Mesendoderm (in vitro differentiated cells): ENCODE data around the gene PKD1.
"Not testable (repeated sequence)": the region's sequence is repeated elsewhere in the genome, so short reads cannot be mapped to it uniquely, and the experiment has no call there.

Source experiments
- DNase-seq: peaks from one replicate; pipeline ENCODE4 v3.0.0; 2013
- H2AK5ac ChIP-seq: 2 replicates; pipeline ENCODE4 v1.6.1; 2013; ENCODE audit warnings: low read length, inconsistent platforms
- H2BK120ac ChIP-seq: 2 replicates; pipeline ENCODE4 v1.6.1; 2013; ENCODE audit warnings: low read depth, mild to moderate bottlenecking, low read length, moderate library complexity, mixed read lengths
- H2BK15ac ChIP-seq: replicated peaks from 2 replicates; pipeline ENCODE4 v1.6.1; 2013; ENCODE audit warnings: low read depth, mild to moderate bottlenecking, moderate library complexity
- H2BK5ac ChIP-seq: 2 replicates; pipeline ENCODE4 v1.6.1; 2013; ENCODE audit warnings: low read length, inconsistent platforms
- H3K18ac ChIP-seq: 2 replicates; pipeline ENCODE4 v1.6.1; 2013; ENCODE audit warnings: mild to moderate bottlenecking, low read length, mixed read lengths
- H3K23ac ChIP-seq: one replicate; pipeline ENCODE4 v1.6.1; 2013; ENCODE audit warnings: low read length
- H3K27ac ChIP-seq: 2 replicates; pipeline ENCODE4 v1.5.1; 2013; ENCODE audit warnings: low read depth, mild to moderate bottlenecking, inconsistent platforms, low read length, moderate library complexity
- H3K27me3 ChIP-seq: 2 replicates; pipeline ENCODE4 v1.6.1; 2013; ENCODE audit warnings: low read length, control low read depth, mild to moderate bottlenecking, inconsistent platforms; ENCODE audit not compliant: insufficient read depth, poor library complexity
- H3K36me3 ChIP-seq: 2 replicates; pipeline ENCODE4 v1.6.1; 2013; ENCODE audit warnings: low read length, inconsistent platforms; ENCODE audit not compliant: control insufficient read depth, insufficient read depth
- H3K4ac ChIP-seq: one replicate; pipeline ENCODE4 v1.6.1; 2013; ENCODE audit warnings: low read depth, mild to moderate bottlenecking, low read length, moderate library complexity
- H3K4me1 ChIP-seq: 2 replicates; pipeline ENCODE4 v1.6.1; 2013; ENCODE audit warnings: low read depth, low read length, inconsistent platforms; ENCODE audit not compliant: control insufficient read depth
- H3K4me2 ChIP-seq: 2 replicates; pipeline ENCODE4 v1.6.1; 2013; ENCODE audit warnings: low read length
- H3K4me3 ChIP-seq: 2 replicates; pipeline ENCODE4 v1.5.1; 2013; ENCODE audit warnings: mild to moderate bottlenecking, low read length
- H3K56ac ChIP-seq: one replicate; pipeline ENCODE4 v1.6.1; 2013; ENCODE audit warnings: low read length
- H3K79me1 ChIP-seq: 2 replicates; pipeline ENCODE4 v1.6.1; 2013; ENCODE audit warnings: low read length, inconsistent platforms
- H3K79me2 ChIP-seq: 2 replicates; pipeline ENCODE4 v1.6.1; 2013; ENCODE audit warnings: mild to moderate bottlenecking, low read length; ENCODE audit not compliant: control insufficient read depth, insufficient read depth
- H3K9ac ChIP-seq: 2 replicates; pipeline ENCODE4 v1.6.1; 2013; ENCODE audit warnings: low read length, inconsistent platforms
- H4K5ac ChIP-seq: one replicate; pipeline ENCODE4 v1.6.1; 2013; ENCODE audit warnings: low read length
- H4K8ac ChIP-seq: one replicate; pipeline ENCODE4 v1.6.1; 2013; ENCODE audit warnings: low read depth, mild to moderate bottlenecking, control low read depth, low read length, moderate library complexity
- WGBS: extraction: QIAGEN DNeasy Blood & Tissue Kit; methylation state at CpG from one replicate; pipeline ENCODE4 v1.1.7; 2013; ENCODE audit warnings: low lambda C conversion rate, missing lambda C conversion rate; ENCODE audit not compliant: insufficient coverage; ENCODE audit errors: extremely low coverage; 5-methylcytosine and 5-hydroxymethylcytosine counted together

PKD1 gene

GRCh38 chr16:2114225-2114624 lies 21.5 kb downstream of the PKD1 start:
- H3K4me2 ChIP-seq, H3K9ac ChIP-seq: not testable (repeated sequence)
- no CpG with 5 or more reads among the region's 26 CpGs for WGBS

GRCh38 chr16:2112539-2113106 lies 23.1 kb downstream of the PKD1 start:
- H3K4me2 ChIP-seq, H3K79me2 ChIP-seq, DNase-seq, H3K4me1 ChIP-seq, H3K4me3 ChIP-seq, H4K8ac ChIP-seq, H3K4ac ChIP-seq, H3K56ac ChIP-seq, H3K36me3 ChIP-seq, H3K27me3 ChIP-seq, H3K18ac ChIP-seq, H3K9ac ChIP-seq, H3K23ac ChIP-seq, H3K27ac ChIP-seq, H2BK5ac ChIP-seq, H2AK5ac ChIP-seq, H2BK120ac ChIP-seq, H3K79me1 ChIP-seq, H4K5ac ChIP-seq, H2BK15ac ChIP-seq: not testable (repeated sequence)
- no CpG with 5 or more reads among the region's 30 CpGs for WGBS

More at GRCh38 chr16:2114225-2114624, 21.5 kb downstream of the PKD1 start:
- not testable (repeated sequence) for H4K8ac ChIP-seq, H4K5ac ChIP-seq, H3K79me1 ChIP-seq, H3K56ac ChIP-seq, H3K4ac ChIP-seq, H3K18ac ChIP-seq, H3K4me3 ChIP-seq, H3K23ac ChIP-seq, H2BK5ac ChIP-seq, H3K27ac ChIP-seq, DNase-seq, H2BK15ac ChIP-seq, H3K36me3 ChIP-seq, H3K27me3 ChIP-seq, H2BK120ac ChIP-seq, H3K4me1 ChIP-seq, H2AK5ac ChIP-seq, H3K79me2 ChIP-seq

GRCh38 chr16:2111412-2112335 lies 24.0 kb downstream of the PKD1 start:
- H3K18ac ChIP-seq, H3K4me2 ChIP-seq, H2BK120ac ChIP-seq, H3K4ac ChIP-seq, H4K8ac ChIP-seq, H3K27me3 ChIP-seq, H3K79me1 ChIP-seq, H2BK15ac ChIP-seq, DNase-seq, H3K56ac ChIP-seq, H2AK5ac ChIP-seq, H3K9ac ChIP-seq, H3K79me2 ChIP-seq, H2BK5ac ChIP-seq, H4K5ac ChIP-seq, H3K27ac ChIP-seq, H3K36me3 ChIP-seq, H3K23ac ChIP-seq, H3K4me1 ChIP-seq, H3K4me3 ChIP-seq: not testable (repeated sequence)
- no CpG with 5 or more reads among the region's 65 CpGs for WGBS

GRCh38 chr16:2111009-2111353 lies 24.7 kb downstream of the PKD1 start:
- not testable (repeated sequence) for H3K18ac ChIP-seq, H4K5ac ChIP-seq, H3K23ac ChIP-seq, H2BK5ac ChIP-seq, H4K8ac ChIP-seq, H3K4me2 ChIP-seq, H3K4ac ChIP-seq, H2AK5ac ChIP-seq, H3K27ac ChIP-seq, H3K9ac ChIP-seq, H3K79me2 ChIP-seq, H3K4me1 ChIP-seq, H3K4me3 ChIP-seq, H3K56ac ChIP-seq, H2BK120ac ChIP-seq, H2BK15ac ChIP-seq, H3K27me3 ChIP-seq, H3K36me3 ChIP-seq, DNase-seq, H3K79me1 ChIP-seq
- no CpG with 5 or more reads among the region's 36 CpGs for WGBS

- not testable (repeated sequence) for H3K36me3 ChIP-seq, H2BK15ac ChIP-seq, H2BK5ac ChIP-seq, H3K27me3 ChIP-seq, H3K9ac ChIP-seq, H2BK120ac ChIP-seq, H2AK5ac ChIP-seq, H3K23ac ChIP-seq, H4K8ac ChIP-seq, H3K4ac ChIP-seq, H3K18ac ChIP-seq, H3K4me1 ChIP-seq, H3K56ac ChIP-seq, DNase-seq, H3K79me1 ChIP-seq, H4K5ac ChIP-seq, H3K4me2 ChIP-seq, H3K79me2 ChIP-seq, H3K4me3 ChIP-seq, H3K27ac ChIP-seq
- WGBS = no CpG with 5 or more reads among the region's 43 CpGs
These were observed 25.2 kb downstream of the PKD1 start for GRCh38 chr16:2110332-2111008.
